H1 (cell line): ENCODE measurements around the gene TDRKH. TPM values are rescaled to one million over a fixed set of nuclear protein-coding genes. Genes with fewer than 3 reads are reported as not detected.

ENCODE experiments used
- CTCF ChIA-PET: fragments of 300-600 bp; sonication (Branson Sonifier 250); formaldehyde crosslinking; loops from one replicate; lab custom pipeline; 2021; ENCODE audit not compliant: partially characterized antibody; lab: Charles Lee
- POLR2A ChIA-PET: fragments of 300-600 bp; sonication (Branson Sonifier 250); formaldehyde crosslinking; loops from one replicate; lab custom pipeline; 2021; ENCODE audit warnings: inconsistent platforms; ENCODE audit not compliant: partially characterized antibody; lab: Charles Lee
- DNase-seq, 2 experiments: peaks; one replicate each; pipeline versions ENCODE4 v3.0.0 to v3.0.0-alpha.2; 2010 to 2022; ENCODE audit warnings: low spot score in 2 of 2, low read depth in 1 of 2, mixed read lengths in 1 of 2
- FAIRE-seq: peaks from 2 replicates; lab custom pipeline; 2011; peaks lifted over from hg19 to GRCh38; lab: Jason Lieb, UNC
- H2AFZ ChIP-seq: 2 replicates; pipeline ENCODE4 v1.8.1; 2012; ENCODE audit warnings: low read length, inconsistent platforms
- H2AK5ac ChIP-seq: 2 replicates; pipeline ENCODE4 v1.6.1; 2013; ENCODE audit warnings: low read depth, low read length
- H2BK120ac ChIP-seq: replicated peaks from 2 replicates; pipeline ENCODE3; 2013; ENCODE audit warnings: low read depth, low read length, inconsistent platforms
- H2BK12ac ChIP-seq: 2 replicates; pipeline ENCODE4 v1.6.1; 2013; ENCODE audit warnings: low read depth, low read length
- H2BK15ac ChIP-seq: 2 replicates; pipeline ENCODE4 v1.6.1; 2013; ENCODE audit warnings: low read length
- H2BK20ac ChIP-seq: 2 replicates; pipeline ENCODE4 v1.6.1; 2013; ENCODE audit warnings: low read length
- H2BK5ac ChIP-seq: 2 replicates; pipeline ENCODE4 v1.6.1; 2013; ENCODE audit warnings: low read depth, low read length
- H3K14ac ChIP-seq: 2 replicates; pipeline ENCODE4 v1.6.1; 2013; ENCODE audit warnings: inconsistent platforms; ENCODE audit not compliant: insufficient read length
- H3K18ac ChIP-seq: 2 replicates; pipeline ENCODE4 v1.6.1; 2013; ENCODE audit warnings: low read length; ENCODE audit errors: extremely low read depth
- H3K23ac ChIP-seq: 2 replicates; pipeline ENCODE4 v1.6.1; 2013; ENCODE audit warnings: inconsistent platforms; ENCODE audit not compliant: insufficient read length
- H3K23me2 ChIP-seq: 2 replicates; pipeline ENCODE4 v1.6.1; 2013; ENCODE audit warnings: low read depth, low read length
- H3K27ac ChIP-seq: 2 replicates; pipeline ENCODE4 v1.6.1; 2011; ENCODE audit warnings: low read depth, low read length, inconsistent platforms
- H3K27me3 ChIP-seq, 4 experiments: replicated peaks in 1 of 4; 1 replicate in 1 of 4; 2 replicates in 3 of 4; pipeline versions ENCODE4 v1.6.1 to v1.8.1; 2011 to 2013; ENCODE audit warnings: low read length in 3 of 4, mild to moderate bottlenecking in 3 of 4, inconsistent platforms in 2 of 4, mixed read lengths in 2 of 4, moderate library complexity in 1 of 4; ENCODE audit not compliant: control insufficient read depth in 3 of 4, insufficient read depth in 3 of 4; ENCODE audit errors: extremely low read depth in 1 of 4
- H3K36me3 ChIP-seq, 4 experiments: 2 replicates each; pipeline versions ENCODE4 v1.6.1 to v1.8.1; 2011 to 2013; ENCODE audit warnings: mild to moderate bottlenecking in 4 of 4, low read length in 3 of 4, moderate library complexity in 2 of 4, control low read depth in 1 of 4, inconsistent platforms in 1 of 4; ENCODE audit not compliant: insufficient read depth in 4 of 4, control insufficient read depth in 2 of 4
- H3K4ac ChIP-seq: replicated peaks from 2 replicates; pipeline ENCODE3; 2013; ENCODE audit warnings: low read length, low read depth, mixed read lengths, inconsistent platforms; ENCODE audit not compliant: insufficient read length
- H3K4me1 ChIP-seq, 4 experiments: replicated peaks in 1 of 4; 1 replicate in 1 of 4; 2 replicates in 3 of 4; pipeline versions ENCODE4 v1.6.1 to v1.8.1; 2011 to 2013; ENCODE audit warnings: low read length in 3 of 4, inconsistent platforms in 2 of 4, mixed read lengths in 1 of 4; ENCODE audit not compliant: insufficient read depth in 4 of 4, control insufficient read depth in 3 of 4
- H3K4me2 ChIP-seq, 2 experiments: 2 replicates each; pipeline versions ENCODE4 v1.6.1 to v1.8.1; 2011 to 2013; ENCODE audit warnings: low read depth in 2 of 2, low read length in 2 of 2, control low read depth in 1 of 2, inconsistent platforms in 1 of 2, mild to moderate bottlenecking in 1 of 2; ENCODE audit not compliant: insufficient read depth in 1 of 2
- H3K4me3 ChIP-seq, 4 experiments: fragments of 200-600, 300-600 bp in 1 of 4; sonication (generic), shearing (Covaris generic), sonication (Bioruptor Twin) in 1 of 4; 2 replicates each; pipeline versions ENCODE4 v1.5.1 to v1.8.1; 2011 to 2016; ENCODE audit warnings: low read length in 4 of 4, low read depth in 3 of 4, control low read depth in 2 of 4, inconsistent platforms in 2 of 4, mild to moderate bottlenecking in 2 of 4, mixed read lengths in 1 of 4, moderate library complexity in 1 of 4; ENCODE audit not compliant: insufficient read depth in 2 of 4; ENCODE audit errors: extremely low read depth in 1 of 4
- H3K56ac ChIP-seq: replicated peaks from 2 replicates; pipeline ENCODE3; 2013; ENCODE audit warnings: low read depth, mild to moderate bottlenecking, mixed read lengths, low read length, inconsistent platforms; ENCODE audit not compliant: insufficient read length
- H3K79me1 ChIP-seq: 2 replicates; pipeline ENCODE4 v1.6.1; 2013; ENCODE audit warnings: low read depth, low read length, control low read depth
- H3K79me2 ChIP-seq, 2 experiments: 2 replicates each; pipeline versions ENCODE4 v1.6.1 to v1.8.1; 2012 to 2013; ENCODE audit warnings: low read length in 2 of 2, mild to moderate bottlenecking in 2 of 2, inconsistent platforms in 1 of 2; ENCODE audit not compliant: insufficient read depth in 2 of 2, control insufficient read depth in 1 of 2
- H3K9ac ChIP-seq, 4 experiments: replicated peaks in 1 of 4; 1 replicate in 1 of 4; 2 replicates in 3 of 4; pipeline versions ENCODE4 v1.6.1 to v1.8.1; 2011 to 2013; ENCODE audit warnings: low read depth in 3 of 4, low read length in 3 of 4, control low read depth in 2 of 4, mild to moderate bottlenecking in 2 of 4, moderate library complexity in 2 of 4, inconsistent platforms in 1 of 4; ENCODE audit errors: extremely low read depth in 1 of 4
- H3K9me3 ChIP-seq, 2 experiments: 2 replicates each; pipeline versions ENCODE4 v1.6.1 to v1.8.1; 2012 to 2013; ENCODE audit warnings: mild to moderate bottlenecking in 2 of 2, moderate library complexity in 2 of 2, control low read depth in 1 of 2, inconsistent platforms in 1 of 2, low read depth in 1 of 2, low read length in 1 of 2, mixed read lengths in 1 of 2; ENCODE audit not compliant: insufficient read depth in 2 of 2
- H4K20me1 ChIP-seq, 2 experiments: replicated peaks in 1 of 2; 2 replicates each; pipeline versions ENCODE3 to v1.8.1; 2011 to 2013; ENCODE audit warnings: inconsistent platforms in 2 of 2, low read length in 2 of 2, mild to moderate bottlenecking in 1 of 2; ENCODE audit not compliant: insufficient read depth in 2 of 2, control insufficient read depth in 1 of 2
- H4K5ac ChIP-seq: 2 replicates; pipeline ENCODE4 v1.6.1; 2013; ENCODE audit warnings: low read length, low read depth, mixed read lengths, inconsistent platforms; ENCODE audit not compliant: insufficient read length
- H4K8ac ChIP-seq: 2 replicates; pipeline ENCODE4 v1.8.0; 2013; ENCODE audit warnings: mild to moderate bottlenecking, moderate library complexity, low read length, inconsistent platforms; ENCODE audit not compliant: insufficient read depth; ENCODE audit errors: extremely low read depth
- H4K91ac ChIP-seq: replicated peaks from 2 replicates; pipeline ENCODE3; 2013; ENCODE audit warnings: low read length, mixed read lengths, inconsistent platforms; ENCODE audit not compliant: insufficient read length
- BCL11A ChIP-seq, 2 experiments: IDR thresholded peaks; one replicate each; pipeline ENCODE4 v1.6.1; 2011; ENCODE audit warnings: low read depth in 2 of 2, low read length in 2 of 2, mild to moderate bottlenecking in 2 of 2
- CHD2 ChIP-seq: IDR thresholded peaks from 2 replicates; pipeline ENCODE4 v1.6.1; 2012; ENCODE audit warnings: low read length, improper control_type of control experiment
- EZH2 ChIP-seq: fragments of 200-600 bp; sonication (generic); IDR thresholded peaks from 2 replicates; pipeline ENCODE4 v1.7.1; 2012; ENCODE audit warnings: low read depth, mild to moderate bottlenecking, moderate library complexity, low read length, inconsistent platforms; ENCODE audit not compliant: severe bottlenecking
- HDAC2 ChIP-seq, 2 experiments: fragments of 300-600 bp in 1 of 2; sonication (generic) in 1 of 2; IDR thresholded peaks; 2 replicates each; pipeline ENCODE4 v1.6.1; 2011 to 2012; ENCODE audit warnings: low read depth in 2 of 2, low read length in 2 of 2, mild to moderate bottlenecking in 2 of 2, moderate library complexity in 2 of 2, borderline replicate concordance in 1 of 2, inconsistent platforms in 1 of 2
- JUN ChIP-seq: IDR thresholded peaks from 2 replicates; pipeline ENCODE4 v1.6.1; 2011; ENCODE audit warnings: low read depth, mild to moderate bottlenecking, improper control_type of control experiment, low read length
- POLR2A ChIP-seq, 2 experiments: IDR thresholded peaks; 1 replicate in 1 of 2; 2 replicates in 1 of 2; pipeline ENCODE4 v1.6.1; 2011; ENCODE audit warnings: low read depth in 2 of 2, low read length in 2 of 2, mild to moderate bottlenecking in 2 of 2; ENCODE audit errors: control extremely low read depth in 1 of 2
- POU5F1 ChIP-seq: IDR thresholded peaks from 2 replicates; pipeline ENCODE4 v1.6.1; 2011; ENCODE audit warnings: low read depth, mild to moderate bottlenecking, low read length, moderate library complexity
- SP1 ChIP-seq: IDR thresholded peaks from 2 replicates; pipeline ENCODE4 v1.6.1; 2011; ENCODE audit warnings: low read depth, low read length
- SRF ChIP-seq: IDR thresholded peaks from 2 replicates; pipeline ENCODE4 v1.6.1; 2011; ENCODE audit warnings: mild to moderate bottlenecking, low read depth, low read length, moderate library complexity
- TAF1 ChIP-seq: IDR thresholded peaks from 2 replicates; pipeline ENCODE4 v1.6.1; 2011; ENCODE audit warnings: mild to moderate bottlenecking, low read depth, low read length
- YY1 ChIP-seq: IDR thresholded peaks from 2 replicates; pipeline ENCODE4 v1.6.1; 2011; ENCODE audit warnings: low read depth, mild to moderate bottlenecking, low read length
- WGBS, 2 experiments: shearing (Covaris generic) in 1 of 2; methylation state at CpG; one replicate each; pipeline versions ENCODE4 v1.1.6 to v1.1.7; 2013 to 2015; ENCODE audit warnings: low lambda C conversion rate in 2 of 2, mixed read lengths in 2 of 2, inconsistent platforms in 1 of 2, low coverage in 1 of 2, missing lambda C conversion rate in 1 of 2; ENCODE audit not compliant: insufficient replicate concordance in 2 of 2, insufficient coverage in 1 of 2, insufficient read length in 1 of 2; ENCODE audit errors: extremely low coverage in 1 of 2, missing lambda C conversion rate in 1 of 2; 5-methylcytosine and 5-hydroxymethylcytosine counted together
- polyA plus RNA-seq, 7 experiments: library from polyadenylated mRNA; depleted of rRNA in 3 of 7; stranded (reverse) in 5 of 7; unstranded in 2 of 7; fragments of >200 nt in 5 of 7; fragments of 200-250 nt in 2 of 7; gene quantifications; 1 replicate in 5 of 7; 2 replicates in 1 of 7; 4 replicates in 1 of 7; pipeline versions ENCODE4 v1.2.1 to v1.2.3, GENCODE V29; 2011 to 2013; ENCODE audit warnings: missing spikeins in 2 of 7, mixed read lengths in 2 of 7
- total RNA-seq: library from RNA; stranded (reverse); fragmentation: NEBNext Ultra II Directional; extraction: Animal tissue kit (Norgen Biotek cat#: 25700); gene quantifications from 2 replicates; pipeline ENCODE4 v1.2.1, GENCODE V29; 2021
- TF ChIP-seq, protein P1 (sequence below): IDR thresholded peaks from 2 replicates; pipeline ENCODE4 v1.6.1; 2012; ENCODE audit warnings: inconsistent platforms
- TF ChIP-seq, protein P2 (sequence below): IDR thresholded peaks from 2 replicates; pipeline ENCODE4 v1.6.1; 2012; ENCODE audit warnings: inconsistent platforms

The TDRKH gene
- total and polyA plus RNA-seq, 2 of the 8 experiments (the other 6 are each of a cell fraction or from before 2014, with no cell fraction given) = 9.9 to 26.1 TPM

DNA sequence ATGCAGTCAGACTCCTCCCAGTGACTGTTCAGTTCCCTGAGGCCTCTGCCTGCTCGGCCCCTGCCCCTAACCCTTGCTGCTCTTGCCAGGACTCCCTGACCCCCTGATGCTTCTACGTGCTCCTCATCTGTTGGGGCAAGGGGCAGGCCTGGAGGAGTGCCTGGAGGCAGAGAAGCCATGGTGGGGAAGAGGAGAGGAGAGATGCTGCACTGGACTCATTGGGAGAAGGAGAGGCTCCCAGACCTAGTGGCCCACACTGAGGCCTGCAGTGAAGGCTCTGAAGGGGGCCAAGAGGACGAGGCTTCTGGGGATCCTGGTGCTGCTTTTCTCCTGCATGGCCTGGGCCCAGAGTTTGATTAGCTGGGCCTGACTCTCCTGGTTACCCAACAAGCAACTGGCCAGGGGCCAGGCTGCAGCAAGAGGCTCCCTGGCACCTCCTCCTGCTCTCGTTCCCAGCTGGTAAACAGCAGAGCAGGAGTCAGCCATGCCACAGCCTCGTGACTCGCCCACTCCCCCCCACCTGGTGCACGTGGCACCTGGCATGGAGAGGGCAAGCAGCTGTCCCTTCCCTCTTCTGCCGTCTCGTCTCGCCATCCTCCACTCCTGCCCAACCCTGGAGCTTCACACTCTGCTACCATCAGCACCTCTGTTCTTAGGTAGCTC, 42.1 kb upstream of the TDRKH start:
- Histone ChIP-seq H3K79me2 (no peaks in the 10 kb centered on the region), H3K79me1 (no peaks in the 10 kb centered on the region), H3K23ac (no peak overlapping the region), H4K91ac (no peak overlapping the region), H3K27me3 (peaks cover 4 to 8% (median 7%) of the 10 kb centered on the region in 4 experiments), H3K9me3 (no peaks in the 10 kb centered on the region), H3K56ac (no peak overlapping the region), H3K4me2 (no peak overlapping the region), H4K20me1 (no peaks in the 10 kb centered on the region), H3K18ac (no peak overlapping the region), H3K27ac (no peak overlapping the region), H2BK20ac (no peak overlapping the region), H3K36me3 (no peaks in the 10 kb centered on the region), H3K4me3 (no peak overlapping the region), H3K9ac (no peak overlapping the region), H2BK120ac (no peak overlapping the region), H3K23me2 (peaks cover 5% of the 10 kb centered on the region; the same call in 1 of the 2 replicates), H4K8ac (no peak overlapping the region), H2BK5ac (no peak overlapping the region), H2AFZ (no peak overlapping the region), H3K14ac (no peak overlapping the region), H4K5ac (no peak overlapping the region), H3K4ac (no peak overlapping the region), H3K4me1 (peaks cover 12 to 30% (median 22%) of the 10 kb centered on the region in 4 experiments), H2BK15ac (no peak overlapping the region), H2AK5ac (no peak overlapping the region; the same call in 1 of the 2 replicates), H2BK12ac (no peak overlapping the region)
- FAIRE-seq (no peak), DNase-seq (no peak)
- CTCF ChIA-PET = interaction anchor here (0.7 to 1.7 kb wide), 10 partner anchors 27 to 139 kb away, joined by 3 to 8 read pairs (median 4); partner anchors contain the start of genes MRPL9 and RIIAD1
- WGBS, 2 experiments = 84% methylated on average over 10 of the region's 10 CpGs; no CpG with 5 or more reads in 1 of the 2 experiments
- POLR2A ChIA-PET = no interaction called here
- TF ChIP-seq SP1 (no peak), HDAC2 (IDR thresholded peaks at IDR 0.05; ENCODE audit: borderline replicate concordance in 1 of 2, low read depth in 2 of 2, low read length in 2 of 2) (no peak), SRF (no peak), TAF1 (no peak), POLR2A (IDR thresholded peaks at IDR 0.05; ENCODE audit: control extremely low read depth in 1 of 2, low read depth in 2 of 2, low read length in 2 of 2) (no peak), BCL11A (IDR thresholded peaks at IDR 0.05; ENCODE audit: low read depth in 2 of 2, low read length in 2 of 2) (no peak), JUN (no peak), POU5F1 (no peak), EZH2 (no peak), YY1 (no peak), CHD2 (no peak)
- TF ChIP-seq, protein P1, sequence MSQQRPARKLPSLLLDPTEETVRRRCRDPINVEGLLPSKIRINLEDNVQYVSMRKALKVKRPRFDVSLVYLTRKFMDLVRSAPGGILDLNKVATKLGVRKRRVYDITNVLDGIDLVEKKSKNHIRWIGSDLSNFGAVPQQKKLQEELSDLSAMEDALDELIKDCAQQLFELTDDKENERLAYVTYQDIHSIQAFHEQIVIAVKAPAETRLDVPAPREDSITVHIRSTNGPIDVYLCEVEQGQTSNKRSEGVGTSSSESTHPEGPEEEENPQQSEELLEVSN = no peak
- TF ChIP-seq, protein P2, sequence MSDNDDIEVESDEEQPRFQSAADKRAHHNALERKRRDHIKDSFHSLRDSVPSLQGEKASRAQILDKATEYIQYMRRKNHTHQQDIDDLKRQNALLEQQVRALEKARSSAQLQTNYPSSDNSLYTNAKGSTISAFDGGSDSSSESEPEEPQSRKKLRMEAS = no peak
